RKO (cell line): ENCODE results near the gene LLPH.

Experiments used
- DNase-seq: peaks from one replicate; pipeline ENCODE4 v3.0.0-alpha.2; 2016; ENCODE audit warnings: low spot score

The LLPH gene

GRCh38 chr12:66142826-66143225, 12.3 kb upstream of the LLPH start:
- no peak for DNase-seq

- DNase-seq = no peak
Observed at GRCh38 chr12:66141299-66141698, 10.7 kb upstream of the LLPH start.

GRCh38 chr12:66140731-66141130, 10.2 kb upstream of the LLPH start:
- peak; percentile 58 for DNase-seq

DNA sequence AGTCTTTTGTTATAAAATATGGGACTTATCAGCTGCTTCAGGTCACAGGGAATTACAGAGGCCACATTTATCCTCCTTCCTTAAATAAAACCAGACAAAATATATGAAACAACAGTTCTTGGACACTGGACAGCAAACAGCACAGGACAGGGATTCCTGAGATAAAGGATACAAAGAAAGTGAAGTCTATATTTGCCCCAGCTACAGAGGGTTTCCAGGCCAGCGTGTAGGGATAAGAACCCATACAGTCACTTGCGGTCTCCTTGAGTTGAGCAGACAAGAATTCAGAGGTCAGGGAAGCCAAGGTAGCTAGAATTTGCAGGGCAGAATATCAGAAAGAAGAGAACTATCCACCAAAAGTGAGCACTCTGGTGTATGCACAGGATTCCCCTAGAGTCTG, 8.8 kb upstream of the LLPH start:
- DNase-seq = no peak

DNA sequence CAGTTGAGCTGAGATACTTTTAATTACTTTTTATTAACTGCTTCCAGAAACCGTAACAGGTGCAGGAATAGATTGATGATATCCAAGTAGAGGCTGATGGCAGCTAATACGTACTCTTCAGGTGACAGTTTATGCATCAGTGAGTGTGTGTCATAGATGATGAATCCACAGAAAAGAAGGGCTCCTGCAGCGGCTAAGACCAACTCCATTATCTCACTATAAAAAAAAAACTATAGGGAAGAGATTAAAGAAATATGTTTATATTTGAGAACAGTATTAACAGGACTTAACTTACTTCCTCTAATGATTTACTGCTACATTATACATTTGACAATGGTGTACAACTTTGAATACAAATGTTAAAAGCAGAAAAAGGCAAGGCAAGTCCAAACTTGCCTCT, 7.4 kb upstream of the LLPH start:
- no peak for DNase-seq

DNA sequence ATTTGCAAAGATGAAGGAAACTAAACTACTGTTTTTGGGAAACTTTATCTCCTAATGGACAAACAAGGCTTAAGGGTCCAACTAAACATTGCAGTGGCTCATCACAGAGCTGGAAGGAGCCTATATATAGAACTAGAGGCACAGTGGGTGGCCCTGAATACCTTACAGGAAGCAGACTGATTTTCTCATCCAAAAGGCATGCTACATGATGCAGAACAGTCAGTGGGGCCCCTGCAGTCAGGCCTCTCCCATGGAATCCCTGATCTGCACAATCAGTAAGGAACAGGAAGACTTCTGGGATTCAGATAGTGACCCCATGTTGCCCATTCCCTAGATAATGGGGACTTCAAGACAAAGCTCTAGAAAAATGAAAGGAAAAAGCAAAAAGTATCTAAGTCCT, 1.9 kb upstream of the LLPH start:
- DNase-seq = peak; percentile 95

- DNase-seq = peak; percentile 51
Observed at GRCh38 chr12:66131067-66131688, 628 bp upstream of the LLPH start.

- DNase-seq = peak; percentile 62
Observed at GRCh38 chr12:66129934-66130266, 650 bp downstream of the LLPH start.

DNA sequence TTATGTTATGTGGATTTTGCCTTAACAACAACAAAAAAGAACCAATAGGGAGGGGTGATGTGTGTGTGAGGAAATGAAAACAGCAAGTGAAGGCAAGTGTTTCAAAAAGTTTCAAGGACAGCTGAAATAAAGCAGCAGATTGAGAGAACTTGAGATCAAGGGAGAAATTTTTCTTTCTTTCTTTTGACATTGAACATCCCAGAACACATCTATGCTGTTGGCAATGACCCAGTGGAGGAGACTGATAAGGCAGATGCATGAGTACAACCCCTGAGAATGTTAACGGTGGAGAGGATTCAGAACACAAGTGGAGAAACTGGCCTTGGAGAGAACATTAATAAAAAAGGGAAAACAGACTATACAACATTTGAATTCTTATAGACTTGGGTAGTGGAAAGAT, 2.9 kb downstream of the LLPH start:
- no peak for DNase-seq

- DNase-seq = peak; percentile 37
Observed at GRCh38 chr12:66120477-66120876, 10.1 kb downstream of the LLPH start.

DNA sequence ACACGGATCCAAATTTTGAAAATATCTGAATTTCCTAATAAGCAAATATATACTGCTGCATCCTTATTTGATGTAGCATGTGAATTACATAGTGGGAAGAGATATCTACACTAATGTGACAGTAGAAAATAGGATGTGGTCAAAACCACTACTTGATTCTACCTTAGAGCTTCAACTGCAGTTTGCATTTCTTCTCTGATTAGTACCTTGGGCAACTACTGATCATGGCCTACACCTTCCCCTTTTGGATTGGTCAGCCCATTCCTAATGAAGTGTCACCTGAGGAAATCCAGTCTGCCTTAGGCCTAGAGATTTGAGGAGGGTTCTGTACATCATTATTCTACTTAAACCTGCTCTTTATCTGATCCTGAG, 10.7 kb downstream of the LLPH start:
- DNase-seq = no peak

DNA sequence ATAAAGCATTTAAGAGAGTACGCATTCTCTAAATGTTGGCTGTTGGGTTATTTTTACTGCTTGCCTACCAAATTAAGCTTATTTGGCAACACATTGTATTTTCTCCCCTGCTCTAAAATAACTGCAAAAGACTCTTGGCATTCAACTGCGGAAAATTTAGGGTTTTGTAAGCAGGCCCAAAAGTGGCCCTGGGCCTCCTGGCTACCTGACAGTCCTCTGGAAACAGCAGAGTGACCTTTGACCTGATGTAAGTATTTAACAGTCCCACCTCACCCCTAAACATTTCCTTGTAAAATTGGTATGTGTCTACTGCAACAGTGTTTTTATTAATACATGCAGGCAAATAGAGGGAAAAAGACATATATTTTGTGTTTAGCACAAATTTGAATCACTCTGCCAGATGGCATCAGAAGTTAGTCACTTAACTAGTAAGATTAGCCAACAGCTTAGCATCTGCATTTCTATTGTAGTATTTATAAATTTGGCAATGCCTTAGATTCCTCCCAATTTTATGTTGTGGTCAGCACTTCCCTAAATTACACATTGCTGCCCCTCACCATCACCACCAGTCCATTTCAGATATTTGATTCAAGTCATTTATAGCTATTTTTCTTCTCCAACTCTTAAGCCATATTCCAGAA, 11.2 kb downstream of the LLPH start:
- no peak for DNase-seq

- DNase-seq = peak; percentile 67
Observed at GRCh38 chr12:66118240-66118891, 12.2 kb downstream of the LLPH start.

DNA sequence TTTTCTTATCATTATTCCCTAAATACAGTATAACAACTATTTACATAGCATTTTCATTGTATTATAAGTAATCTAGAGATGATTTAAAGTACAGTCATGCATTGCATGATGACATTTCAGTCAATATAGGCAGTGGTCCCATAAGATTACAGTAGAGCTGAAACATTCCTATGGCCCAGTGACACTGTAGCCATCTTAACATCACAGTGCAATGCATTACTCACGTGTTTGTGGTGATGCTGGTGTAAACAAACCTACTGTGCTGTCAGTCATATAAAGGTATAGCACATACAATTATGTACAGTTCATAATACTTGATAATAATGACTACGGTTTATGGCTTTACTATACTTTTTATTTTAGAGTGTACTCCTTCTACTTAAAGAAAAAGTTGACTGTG, 13.3 kb downstream of the LLPH start:
- DNase-seq = peak; percentile 47

DNA sequence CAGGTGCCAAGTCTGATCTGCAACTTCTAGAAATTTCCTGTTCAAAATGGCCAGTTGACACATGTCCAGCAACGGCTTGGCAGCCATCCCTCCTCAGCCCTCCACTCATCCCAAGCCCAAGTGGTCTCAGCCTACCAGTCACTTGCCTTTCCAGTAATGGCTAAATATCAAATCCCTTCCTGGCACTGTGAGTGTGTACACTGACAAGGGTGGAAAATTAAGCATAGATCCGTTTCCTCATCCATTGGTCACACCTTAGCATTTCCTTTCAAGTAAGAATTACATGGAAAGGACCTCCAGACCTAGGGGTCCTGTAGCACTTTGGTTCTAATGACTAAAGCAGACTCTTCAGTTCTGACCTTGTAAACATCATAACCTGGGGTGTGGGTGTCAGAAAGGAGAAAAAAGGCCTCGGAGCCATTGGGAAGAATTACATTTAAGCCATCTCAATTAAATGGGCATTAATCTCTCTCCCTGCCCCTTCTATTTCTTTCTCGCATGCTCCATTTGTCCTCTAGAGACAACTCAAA, 15.4 kb downstream of the LLPH start:
- no peak for DNase-seq

GRCh38 chr12:66113471-66113870, 17.1 kb downstream of the LLPH start:
- no peak for DNase-seq

- DNase-seq = no peak
Observed at GRCh38 chr12:66111605-66112004, 18.9 kb downstream of the LLPH start.

GRCh38 chr12:66109056-66109455, 21.5 kb downstream of the LLPH start:
- no peak for DNase-seq

DNA sequence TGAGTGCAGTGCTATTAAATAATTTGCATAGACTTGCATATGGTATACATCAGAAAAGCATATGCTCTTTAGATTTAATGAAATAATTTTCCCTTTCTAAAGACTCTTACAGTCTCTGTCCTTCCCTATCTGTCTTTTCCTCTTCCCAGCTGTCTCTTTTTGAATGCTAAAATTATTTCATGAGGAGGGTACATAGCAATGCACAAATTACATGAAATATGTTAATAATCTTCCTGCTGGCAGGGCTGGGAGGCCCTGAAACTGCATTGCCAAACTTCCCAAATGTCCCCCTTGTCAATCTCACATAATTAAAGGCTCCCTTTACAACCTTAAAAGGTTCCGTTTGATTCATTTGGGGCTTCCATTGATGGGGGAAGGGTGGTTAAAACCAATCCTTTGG, 22.2 kb downstream of the LLPH start:
- DNase-seq = no peak

- DNase-seq = peak; percentile 95
Observed at GRCh38 chr12:66107451-66107915, 23.1 kb downstream of the LLPH start.

DNA sequence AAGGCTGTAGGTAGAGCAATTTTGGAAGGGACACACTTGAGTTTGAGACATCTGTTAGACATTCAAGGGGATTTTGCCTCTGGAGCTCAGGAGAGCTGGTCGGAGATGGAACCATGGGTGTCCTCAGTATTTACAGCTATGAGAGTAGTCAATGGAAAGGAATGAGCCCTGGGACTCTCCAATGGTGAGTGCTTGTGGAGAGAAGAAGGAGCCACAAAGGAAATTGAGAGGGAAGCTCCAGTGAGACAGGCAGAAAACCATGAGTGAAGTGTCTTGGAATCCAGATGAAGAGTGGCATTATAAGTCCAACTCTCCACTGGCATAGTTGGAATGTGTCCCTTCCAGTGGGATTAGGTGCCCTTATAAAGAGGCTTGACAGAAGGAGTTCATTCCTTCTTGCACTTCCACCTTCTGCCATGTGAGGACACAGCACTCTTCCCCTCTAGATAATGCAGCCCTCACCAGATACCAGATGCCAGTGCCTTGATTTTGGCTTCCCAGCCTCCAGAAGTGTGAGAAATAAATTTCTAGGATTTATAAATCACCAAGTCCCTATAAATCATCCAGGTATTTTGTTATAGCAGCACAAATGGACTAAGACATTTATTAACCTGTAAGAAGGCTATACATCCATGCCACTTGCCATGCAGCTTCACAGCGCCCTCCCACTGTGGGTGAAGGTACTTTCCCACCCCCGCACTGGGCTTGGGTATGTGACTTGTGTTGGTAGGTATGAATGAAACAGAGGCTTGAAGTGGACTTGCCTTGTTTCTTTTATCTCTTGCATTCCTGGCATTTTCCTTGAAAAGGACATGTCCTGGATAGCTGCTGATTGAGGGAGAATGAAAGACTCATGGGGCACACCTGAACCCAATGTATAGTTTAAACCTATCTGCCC, 27.3 kb downstream of the LLPH start:
- no peak for DNase-seq

DNA sequence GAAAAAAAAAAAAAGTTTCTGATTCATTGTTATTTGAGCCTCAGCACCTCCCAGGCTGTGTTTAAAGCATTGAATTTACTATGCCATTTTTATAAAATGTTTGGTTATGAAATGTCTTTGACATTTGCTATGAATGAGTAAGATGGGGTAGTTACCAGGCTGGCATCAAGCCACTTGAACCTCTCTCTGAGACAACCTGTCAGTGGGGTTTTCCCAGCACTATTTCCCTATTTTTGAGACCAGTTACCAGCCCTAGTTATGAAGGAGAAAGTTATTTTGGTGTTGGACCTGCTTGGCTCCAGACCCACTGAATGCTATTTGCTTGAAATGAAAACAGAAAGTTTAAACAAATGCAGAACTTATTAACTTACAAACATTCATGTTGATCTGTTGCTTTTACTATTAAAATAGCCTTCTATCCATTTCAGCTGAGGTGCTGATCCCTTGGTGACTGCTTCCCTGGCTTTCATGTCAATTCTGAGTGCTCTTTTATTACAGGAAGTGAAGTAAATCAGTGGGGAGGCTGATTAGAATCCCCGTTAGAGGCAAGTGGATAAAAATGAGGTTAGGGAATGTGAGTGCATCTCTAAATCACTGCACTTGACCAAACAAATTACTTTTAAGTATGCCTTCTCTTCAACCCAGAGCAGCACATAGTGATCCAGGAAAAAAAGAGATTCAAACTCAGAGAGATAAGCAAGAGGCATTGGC, 37.8 kb downstream of the LLPH start:
- DNase-seq = no peak
